ENCODE measurements around the gene METAP1.
"Not testable (repeated sequence)": the region's sequence is repeated elsewhere in the genome, so short reads cannot be mapped to it uniquely, and the experiment has no call there.

Gene METAP1

DNA sequence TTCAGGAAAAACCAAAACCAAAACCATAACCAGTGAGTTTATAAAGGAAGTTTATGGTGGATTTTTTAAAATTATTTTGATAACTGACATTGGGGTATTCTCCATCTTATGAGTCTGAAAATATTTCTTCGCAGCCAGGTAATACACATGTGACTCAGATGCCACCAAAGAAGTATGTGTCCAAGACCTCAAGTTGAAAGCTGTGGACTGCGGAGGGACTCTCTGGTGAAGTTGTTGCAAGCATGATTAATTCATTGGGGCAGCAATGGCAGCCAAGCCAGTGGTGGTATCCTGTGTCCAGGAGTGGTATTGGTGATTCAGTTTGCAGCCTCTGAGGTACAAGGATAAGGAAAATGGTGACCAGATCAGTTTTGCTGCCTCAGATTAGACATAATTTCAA lies 107.1 kb downstream of the METAP1 start:
- DNase-seq = no peak

DNA sequence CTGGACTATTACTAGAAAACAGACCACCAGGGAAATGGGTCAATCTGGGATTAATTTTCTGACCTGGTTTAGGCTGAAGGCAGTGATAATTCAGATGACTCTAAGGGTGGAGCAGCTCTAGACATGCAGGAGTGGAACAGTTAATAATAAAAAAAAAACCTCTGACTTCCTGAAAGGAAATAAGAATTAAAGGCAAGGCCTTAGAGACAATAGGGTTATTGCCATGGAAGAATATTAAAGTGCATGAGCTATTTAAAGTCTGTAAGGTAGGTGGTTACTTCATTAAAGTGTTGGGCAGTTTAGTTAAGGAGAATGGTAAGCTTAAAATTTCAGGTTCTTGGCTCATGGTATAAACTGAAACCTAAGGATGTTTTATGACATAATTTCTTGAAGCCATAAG lies 107.6 kb downstream of the METAP1 start:
- DNase-seq = no peak

DNA sequence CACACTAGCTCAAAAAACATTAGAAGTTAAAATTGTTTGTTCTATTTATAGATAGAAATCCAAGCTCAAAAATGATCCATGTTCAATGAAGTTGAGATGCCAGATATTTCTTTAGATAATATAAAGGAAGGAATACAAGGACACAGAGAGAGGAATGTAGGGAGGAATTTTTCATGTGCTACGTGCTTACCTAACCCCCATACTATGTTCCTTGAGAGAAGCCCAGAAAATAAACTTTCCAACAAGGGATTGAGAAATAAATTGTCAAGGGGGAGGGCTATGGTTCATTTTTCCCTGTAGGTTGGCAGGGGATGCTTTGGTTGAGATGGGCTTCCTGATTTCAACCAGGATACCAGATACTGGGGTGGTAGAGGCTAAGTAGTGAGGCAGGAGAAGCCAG lies 108.6 kb downstream of the METAP1 start:
- DNase-seq = no peak

DNA sequence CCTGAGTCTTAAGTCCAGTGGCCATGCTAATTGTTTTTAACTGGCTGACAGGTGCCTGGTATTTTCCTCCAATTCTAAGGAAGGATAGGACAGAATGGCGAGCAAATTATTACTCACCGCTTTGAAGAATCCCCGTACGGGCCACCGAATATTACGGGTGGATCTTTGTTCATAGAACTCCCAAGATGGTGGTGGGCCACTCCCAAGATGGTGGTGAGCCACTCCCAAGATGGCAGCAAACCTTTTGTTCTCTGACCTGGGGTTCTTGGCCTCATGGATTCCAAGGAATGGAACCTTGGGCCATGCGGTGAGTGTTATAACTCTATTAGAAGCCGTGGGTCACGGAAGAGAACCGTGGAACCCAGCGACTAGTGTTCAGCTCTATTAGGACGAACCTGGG lies 113.8 kb downstream of the METAP1 start:
- DNase-seq = not testable (repeated sequence)
